Posterior vena cava (tissue), 2 donors: ENCODE data around the gene ST3GAL4. TPM values are rescaled to one million over a fixed set of nuclear protein-coding genes. Genes with fewer than 3 reads are reported as not detected.

Source experiments
- DNase-seq: peaks from one replicate; pipeline ENCODE4 v3.0.0-alpha.2; 2020; ENCODE audit warnings: low spot score
- intact Hi-C, 2 donors: fragments of 100-400 bp; cut with DNase I; formaldehyde crosslinking; loops; one replicate each; pipeline versions ENCODE4 v1.14.1 to v1.14.2; 2022 to 2023
- total RNA-seq, 2 donors: library from RNA; stranded (reverse); fragmentation: NEBNext Ultra II Directional; extraction: Animal tissue kit (Norgen Biotek cat#: 25700); gene quantifications; one replicate each; pipeline ENCODE4 v1.2.1, GENCODE V29; 2021
- donor health status: DM: yes; HTN: yes; CAD: no.
- donor health status: DM: yes; HTN: yes; CAD: no.

ST3GAL4 gene
- total RNA-seq, 2 donors from 2014 or later: 36.8 to 44.6 TPM

- peak; percentile 77 for DNase-seq
Observed at GRCh38 chr11:126328001-126328390, 27.5 kb upstream of the ST3GAL4 start.

GRCh38 chr11:126328444-126328843, 27.0 kb upstream of the ST3GAL4 start:
- peak; percentile 66 for DNase-seq
- intact Hi-C loops: loop anchor here in 1 of 2 donors (5.0 kb wide), 1 partner anchor 1834 kb away; no protein-coding TSS in a partner anchor

More at GRCh38 chr11:126328001-126328390, 27.5 kb upstream of the ST3GAL4 start:
- intact Hi-C loops: loop anchor here in 1 of 2 donors (5.0 kb wide), 1 partner anchor 1834 kb away; no protein-coding TSS in a partner anchor

- intact Hi-C loops: loop anchor here in 1 of 2 donors (5.0 kb wide), 1 partner anchor 1833 kb away; no protein-coding TSS in a partner anchor
- DNase-seq: peak; percentile 29
Observed at GRCh38 chr11:126328938-126329643, 26.4 kb upstream of the ST3GAL4 start.

- peak; percentile 36 for DNase-seq
- intact Hi-C loops: loop anchor here in 1 of 2 donors (5.0 kb wide), 1 partner anchor 1833 kb away; no protein-coding TSS in a partner anchor
Observed at GRCh38 chr11:126329644-126330211, 25.8 kb upstream of the ST3GAL4 start.

DNA sequence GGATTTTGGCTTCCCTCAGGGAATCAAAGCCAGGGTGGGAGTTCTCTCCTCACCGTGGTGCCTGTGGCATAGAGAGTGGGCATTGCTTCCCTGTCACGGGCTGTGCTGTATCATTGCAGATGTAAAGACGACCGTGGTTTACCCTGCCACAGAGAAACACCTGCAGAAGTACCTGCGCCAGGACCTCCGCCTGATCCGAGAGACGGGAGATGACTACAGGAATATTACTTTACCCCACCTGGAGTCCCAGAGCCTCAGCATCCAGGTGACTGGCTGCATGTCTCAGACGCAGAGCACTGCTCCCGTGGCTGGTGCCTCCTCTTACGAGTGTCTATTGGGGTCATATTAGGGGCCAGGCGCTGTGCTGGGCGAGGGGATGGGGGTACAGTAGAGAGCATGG, 24.2 kb upstream of the ST3GAL4 start:
- DNase-seq: peak; percentile 69
- intact Hi-C loops: no loop called here

GRCh38 chr11:126332221-126332711, 23.2 kb upstream of the ST3GAL4 start:
- intact Hi-C loops: no loop called here

GRCh38 chr11:126333142-126333541, 22.3 kb upstream of the ST3GAL4 start:
- intact Hi-C loops: no loop called here
- DNase-seq: no peak

More at GRCh38 chr11:126332221-126332711, 23.2 kb upstream of the ST3GAL4 start:
- DNase-seq: peak; percentile 95

- intact Hi-C loops: no loop called here
Observed at GRCh38 chr11:126334659-126335462, 20.6 kb upstream of the ST3GAL4 start.

GRCh38 chr11:126335463-126335760, 20.1 kb upstream of the ST3GAL4 start:
- intact Hi-C loops: no loop called here
- DNase-seq: peak; percentile 77

More at GRCh38 chr11:126334659-126335462, 20.6 kb upstream of the ST3GAL4 start:
- peak; percentile 55 for DNase-seq

GRCh38 chr11:126336138-126336541, 19.3 kb upstream of the ST3GAL4 start:
- intact Hi-C loops: no loop called here
- peak; percentile 23 for DNase-seq

GRCh38 chr11:126336671-126337101, 18.8 kb upstream of the ST3GAL4 start:
- intact Hi-C loops: no loop called here
- DNase-seq: peak; percentile 50

DNA sequence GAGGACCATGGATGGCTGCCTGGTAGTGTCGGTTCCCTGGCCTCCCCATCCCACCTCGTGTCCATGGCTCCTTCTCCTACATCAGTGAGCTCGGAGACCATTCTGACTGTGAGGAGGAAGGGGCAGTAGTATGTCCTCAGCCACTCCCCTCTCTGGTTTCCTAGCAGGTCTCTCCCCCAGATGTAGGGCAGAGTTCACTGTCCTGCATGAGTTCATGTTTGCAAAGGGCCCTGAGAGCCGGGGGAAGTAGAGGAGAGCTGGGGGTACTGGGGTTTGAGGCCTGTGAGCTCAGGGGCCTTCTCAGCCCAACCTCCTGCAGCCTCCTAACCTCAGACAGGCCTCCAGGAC, 18.4 kb upstream of the ST3GAL4 start:
- no peak for DNase-seq

GRCh38 chr11:126337474-126338241, 17.8 kb upstream of the ST3GAL4 start:
- intact Hi-C loops: no loop called here
- DNase-seq: peak; percentile 78

More for the DNA sequence above, 18.4 kb upstream of the ST3GAL4 start:
- intact Hi-C loops: no loop called here

DNA sequence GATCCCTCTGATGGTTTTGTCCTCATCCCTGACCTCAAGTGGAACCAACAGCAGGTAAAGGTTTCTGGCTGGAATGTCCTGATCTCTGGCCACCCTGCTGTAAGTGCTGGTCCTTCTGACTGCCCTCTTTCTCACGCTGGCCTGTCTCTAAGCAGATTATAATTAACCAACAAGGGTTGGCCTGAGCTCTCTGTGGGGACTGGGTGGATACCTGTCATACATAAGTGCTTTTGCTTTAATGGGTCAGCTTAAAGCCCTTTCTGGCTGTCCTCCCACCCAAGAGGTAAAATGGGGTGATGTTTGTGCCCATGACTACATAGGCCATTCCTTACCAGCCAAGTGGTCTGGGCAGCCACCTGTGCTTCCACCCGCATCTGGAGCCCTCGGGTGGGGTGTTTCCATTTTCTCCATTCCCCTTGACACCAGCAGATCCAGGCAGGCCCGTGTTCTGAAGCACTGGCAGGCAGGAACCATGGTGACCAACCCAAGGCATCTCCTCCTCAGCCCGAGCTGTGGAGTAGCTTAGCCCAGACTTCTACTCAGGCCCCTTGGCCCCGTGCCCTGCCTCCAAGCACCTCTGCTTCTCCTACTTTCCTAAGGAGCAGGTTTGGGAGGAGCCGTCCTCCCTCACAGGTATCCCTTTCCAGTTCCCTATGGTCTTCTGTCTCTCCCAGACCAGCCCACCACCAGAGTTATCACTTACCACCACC, 17.0 kb upstream of the ST3GAL4 start:
- peak; percentile 58 for DNase-seq
- intact Hi-C loops: no loop called here

DNA sequence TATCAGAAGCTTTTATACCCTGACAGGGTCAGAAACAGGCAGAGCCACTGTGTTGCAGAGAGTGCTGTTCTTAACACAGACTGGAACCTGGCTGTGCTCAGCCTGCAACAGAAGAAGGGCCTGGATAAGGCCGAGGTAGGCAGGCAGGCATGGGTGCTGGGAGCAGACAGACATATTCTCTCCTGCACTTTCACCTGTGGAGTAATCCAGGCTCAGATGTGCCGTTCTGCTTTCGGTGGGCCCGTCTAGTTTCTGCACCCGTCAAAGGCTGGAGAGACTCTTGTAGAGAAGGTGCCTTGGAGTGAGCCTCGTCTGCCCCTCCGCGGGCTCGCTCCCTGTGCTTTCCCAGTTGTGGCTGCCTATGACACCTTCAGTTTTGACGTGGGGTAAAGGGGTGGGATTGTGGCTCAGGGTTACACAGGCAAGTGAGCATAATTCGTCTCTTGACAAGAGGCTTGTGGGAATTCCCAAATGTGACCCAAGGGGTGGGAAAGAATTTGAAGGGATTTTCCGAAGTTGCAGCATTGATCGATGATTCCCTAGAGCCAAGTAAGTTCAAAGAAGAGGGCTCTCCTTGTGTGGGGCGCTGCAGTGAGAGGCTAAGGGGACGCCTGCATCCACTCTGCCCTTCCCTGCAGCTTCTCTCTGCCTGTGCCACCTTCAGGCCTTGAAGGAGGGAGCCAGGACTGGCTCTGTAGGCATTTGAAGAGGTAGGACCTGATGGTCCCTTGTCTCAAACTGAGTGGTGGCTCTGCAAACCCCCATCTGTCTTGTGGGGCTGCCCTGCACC, 16.2 kb upstream of the ST3GAL4 start:
- intact Hi-C loops: no loop called here
- DNase-seq: peak; percentile 41

DNA sequence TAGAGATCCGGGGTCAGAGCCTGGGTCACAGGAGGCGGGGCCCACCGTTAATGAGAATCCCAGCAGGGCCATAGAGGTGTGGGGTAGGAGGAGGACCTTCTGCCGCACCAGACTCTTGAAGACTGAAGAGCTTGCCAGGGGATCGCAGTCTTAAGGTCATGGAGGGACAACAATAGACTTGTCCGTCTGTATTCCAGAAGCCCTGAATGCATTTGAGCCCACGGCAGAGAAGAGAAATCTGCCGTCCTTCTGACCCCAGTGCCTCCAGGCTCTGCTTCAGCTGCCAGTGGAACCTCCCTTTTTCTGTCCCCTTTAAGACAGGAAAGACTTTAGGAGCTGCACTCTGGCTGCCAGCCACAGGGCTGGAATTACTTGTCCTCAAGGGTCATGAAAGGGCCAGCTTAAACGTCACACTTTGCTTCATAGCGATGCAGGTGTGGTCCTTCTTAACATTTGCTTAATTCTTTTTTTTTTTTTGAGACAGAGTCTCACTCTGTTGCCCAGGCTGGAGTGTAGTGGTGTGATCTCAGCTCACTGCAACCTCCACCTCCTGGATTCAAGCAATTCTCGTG, 15.5 kb upstream of the ST3GAL4 start:
- DNase-seq: peak; percentile 94
- intact Hi-C loops: no loop called here

GRCh38 chr11:126340960-126341606, 14.4 kb upstream of the ST3GAL4 start:
- intact Hi-C loops: no loop called here

More at GRCh38 chr11:126340960-126341606, 14.4 kb upstream of the ST3GAL4 start:
- DNase-seq: no peak
